OCI-LY7 (cell line): Measurements from ENCODE around the gene REC8. TPM values are rescaled to one million over a fixed set of nuclear protein-coding genes. Genes with fewer than 3 reads are reported as not detected.

Experiments
- BruUV-seq: library from RNA; stranded (reverse); fragments of 400-500 nt; replicated peaks from 2 replicates; lab custom pipeline; 2021; lab: Mats Ljungman, UMichigan
- CTCF ChIA-PET: fragments of 300-600 bp; sonication (Branson Sonifier 250); formaldehyde crosslinking; loops from one replicate; lab custom pipeline; 2022; ENCODE audit warnings: antibody characterized with exemption; ENCODE audit not compliant: unreplicated experiment; lab: Charles Lee
- POLR2A ChIA-PET: fragments of 300-600 bp; sonication (Branson Sonifier 250); formaldehyde crosslinking; loops from one replicate; lab custom pipeline; 2022; ENCODE audit warnings: antibody characterized with exemption; lab: Charles Lee
- DNase-seq: peaks from one replicate; pipeline ENCODE4 v3.0.0-alpha.2; 2015; ENCODE audit warnings: low spot score
- H2AFZ ChIP-seq: fragments of 200-600 bp; sonication (generic), shearing (Covaris generic); 2 replicates; pipeline ENCODE4 v1.6.1; 2014; ENCODE audit warnings: mild to moderate bottlenecking, antibody characterized with exemption, low read length, moderate library complexity
- H3K27ac ChIP-seq: fragments of 200-600 bp; sonication (generic); 2 replicates; pipeline ENCODE4 v1.5.1; 2014; ENCODE audit warnings: mixed run types, low read depth, mild to moderate bottlenecking, moderate library complexity, low read length, inconsistent platforms; ENCODE audit not compliant: poor library complexity, severe bottlenecking
- H3K36me3 ChIP-seq: fragments of 200-600 bp; sonication (generic); 2 replicates; pipeline ENCODE4 v1.6.1; 2014; ENCODE audit warnings: mild to moderate bottlenecking, antibody characterized with exemption, low read length, moderate library complexity, mixed read lengths; ENCODE audit not compliant: insufficient read depth
- H3K4me1 ChIP-seq: fragments of 200-600 bp; sonication (generic); 2 replicates; pipeline ENCODE4 v1.5.1; 2014; ENCODE audit warnings: mild to moderate bottlenecking, low read length; ENCODE audit not compliant: insufficient read depth, poor library complexity, severe bottlenecking
- H3K4me2 ChIP-seq: fragments of 200-600 bp; sonication (generic); 2 replicates; pipeline ENCODE4 v1.6.1; 2014; ENCODE audit warnings: mild to moderate bottlenecking, low read length
- H3K4me3 ChIP-seq: fragments of 200-600 bp; sonication (generic); 2 replicates; pipeline ENCODE4 v1.5.1; 2014; ENCODE audit warnings: mild to moderate bottlenecking, low read depth, low read length; ENCODE audit not compliant: poor library complexity, severe bottlenecking
- H3K79me2 ChIP-seq: fragments of 200-600 bp; sonication (generic); 2 replicates; pipeline ENCODE4 v1.6.1; 2016; ENCODE audit warnings: low read depth, mild to moderate bottlenecking, low read length, moderate library complexity, mixed read lengths; ENCODE audit not compliant: insufficient read depth
- H3K9me2 ChIP-seq: fragments of 200-600 bp; sonication (generic); 2 replicates; pipeline ENCODE4 v1.6.1; 2016; ENCODE audit warnings: mild to moderate bottlenecking, low read length, mixed read lengths; ENCODE audit not compliant: insufficient read depth
- H3K9me3 ChIP-seq: fragments of 200-600 bp; sonication (generic); 2 replicates; pipeline ENCODE4 v1.6.1; 2014; ENCODE audit warnings: mild to moderate bottlenecking, mixed run types, low read length, mixed read lengths
- H4K20me1 ChIP-seq: fragments of 200-600 bp; sonication (generic); 2 replicates; pipeline ENCODE4 v1.6.1; 2014; ENCODE audit warnings: mild to moderate bottlenecking, antibody characterized with exemption, low read length, moderate library complexity, mixed read lengths; ENCODE audit not compliant: insufficient read depth
- CTCF ChIP-seq: fragments of 200-600 bp; sonication (generic); conservative IDR thresholded peaks from 2 replicates; pipeline ENCODE4 v1.5.1; 2014; ENCODE audit warnings: mild to moderate bottlenecking, antibody characterized with exemption, low read length, moderate library complexity, mixed read lengths
- EZH2phosphoT487 ChIP-seq: fragments of 200-600 bp; sonication (generic); IDR thresholded peaks from 2 replicates; pipeline ENCODE4 v1.6.1; 2018; ENCODE audit warnings: low read depth, borderline replicate concordance, mild to moderate bottlenecking, mixed run types, antibody characterized with exemption, low read length, moderate library complexity, mixed read lengths
- intact Hi-C: fragments of 100-400 bp; cut with micrococcal nuclease; formaldehyde crosslinking; loops from one replicate; pipeline ENCODE4 v1.10.0; 2022; ENCODE audit not compliant: unreplicated experiment
- total RNA-seq, 2 experiments: library from RNA; depleted of rRNA in 1 of 2; stranded (reverse); fragments of >200 nt in 1 of 2; shearing (Covaris generic) in 1 of 2; gene quantifications; 2 replicates each; pipeline ENCODE4 v1.2.3, GENCODE V29; 2014 to 2022

REC8 gene
- total RNA-seq, 2 experiments from 2014 or later: 9.8 to 14.2 TPM

DNA sequence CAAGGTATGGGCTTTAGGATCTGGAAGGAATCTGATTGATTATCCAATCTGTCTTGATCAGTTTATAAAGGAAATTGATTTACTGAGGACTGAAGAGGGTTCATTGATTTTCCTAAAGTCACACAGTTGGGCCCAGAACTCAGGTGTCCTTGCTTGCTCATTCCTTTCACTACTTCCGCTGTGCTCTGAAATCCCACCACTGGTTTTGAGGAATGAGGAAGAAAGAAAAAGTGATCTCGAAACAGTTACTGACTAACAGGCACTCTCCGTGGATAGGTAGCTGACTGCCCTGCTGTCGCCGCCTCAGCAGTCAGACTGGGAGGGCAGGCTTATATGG is 41.5 kb upstream of the REC8 start, which contains the start of gene FITM1:
FITM1 (plus strand) TSS at position 280 of the 337 bp plus-strand sequence. CDS start 905 bp downstream, outside the sequence.
- H3K9me3 ChIP-seq: no peaks in the 10 kb centered on the region
- H3K4me2 ChIP-seq: no peak within 1 kb of the TSS
- H3K4me1 ChIP-seq: peaks cover 24% of the 10 kb centered on the region
- no TSS peak for BruUV-seq
- H3K27ac ChIP-seq: no peak within 1 kb of the TSS
- no peaks in the 10 kb centered on the region for H3K79me2 ChIP-seq
- H2AFZ ChIP-seq: no peak within 1 kb of the TSS
- no peak for TF ChIP-seq EZH2phosphoT487
- TF ChIP-seq CTCF: no peak
- ChIA-PET CTCF (no interaction called here), POLR2A (interaction anchor here (1.3 kb wide), 1 partner anchor 35 kb away, joined by 3 read pairs; no protein-coding TSS in a partner anchor)
- H3K36me3 ChIP-seq: no peaks in the 10 kb centered on the region
- no peak for DNase-seq
- intact Hi-C loops: no loop called here
- no peaks in the 10 kb centered on the region for H3K9me2 ChIP-seq
- no peak within 1 kb of the TSS for H3K4me3 ChIP-seq
- H4K20me1 ChIP-seq: no peaks in the 10 kb centered on the region

DNA sequence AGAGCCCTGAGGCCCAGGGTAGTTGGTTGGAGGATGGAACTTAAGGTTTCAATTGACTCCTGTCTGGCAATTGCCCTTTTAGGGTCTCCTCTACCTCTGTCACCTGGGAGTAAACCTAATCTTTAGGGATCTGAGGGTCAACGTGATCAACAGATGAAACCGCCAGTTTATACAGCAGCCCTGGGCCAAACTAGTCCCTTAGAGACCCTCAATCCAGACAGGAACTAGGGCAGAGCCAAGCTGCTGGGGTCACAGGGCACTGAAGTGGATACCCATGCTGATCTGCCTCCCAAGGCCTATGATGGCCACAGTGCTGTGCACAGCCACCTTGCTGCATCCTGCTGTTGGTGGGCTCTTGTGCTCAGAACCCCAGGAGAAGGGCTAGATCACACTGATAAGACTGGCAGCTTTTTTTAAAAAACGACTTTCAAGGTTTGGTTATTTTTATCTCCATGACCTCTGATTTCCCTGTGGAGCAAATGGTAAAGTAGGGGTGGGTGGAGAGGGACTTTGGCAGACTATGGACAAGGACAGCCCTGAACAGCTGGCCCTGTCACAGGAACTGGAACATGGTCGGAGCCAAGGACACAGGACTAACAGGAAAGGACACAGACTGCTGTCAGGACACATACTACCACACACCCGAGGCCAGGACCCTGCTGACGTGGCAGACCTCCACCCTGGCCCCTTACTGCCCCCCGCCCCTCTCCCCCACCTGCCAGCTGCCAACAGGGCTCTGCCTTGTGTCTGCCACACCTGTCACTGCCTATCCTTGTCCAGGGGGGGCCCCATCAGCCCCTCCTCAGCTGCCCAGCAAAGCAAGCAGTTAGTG is 40.9 kb upstream of the REC8 start:
- TF ChIP-seq EZH2phosphoT487 (no peak), CTCF (no peak)
- ChIA-PET POLR2A (interaction anchor here (0.7 kb wide), 1 partner anchor 164 kb away, joined by 3 read pairs; no protein-coding TSS in a partner anchor), CTCF (no interaction called here)
- Histone ChIP-seq H3K4me3 (no peak overlapping the region), H3K36me3 (no peaks in the 10 kb centered on the region), H4K20me1 (no peaks in the 10 kb centered on the region), H3K27ac (no peak overlapping the region), H3K4me1 (peaks cover 27% of the 10 kb centered on the region), H2AFZ (no peak overlapping the region), H3K9me2 (no peaks in the 10 kb centered on the region), H3K9me3 (no peaks in the 10 kb centered on the region), H3K79me2 (no peaks in the 10 kb centered on the region), H3K4me2 (no peak overlapping the region)
- DNase-seq: no peak
- intact Hi-C loops: no loop called here
- no TSS peak for BruUV-seq

DNA sequence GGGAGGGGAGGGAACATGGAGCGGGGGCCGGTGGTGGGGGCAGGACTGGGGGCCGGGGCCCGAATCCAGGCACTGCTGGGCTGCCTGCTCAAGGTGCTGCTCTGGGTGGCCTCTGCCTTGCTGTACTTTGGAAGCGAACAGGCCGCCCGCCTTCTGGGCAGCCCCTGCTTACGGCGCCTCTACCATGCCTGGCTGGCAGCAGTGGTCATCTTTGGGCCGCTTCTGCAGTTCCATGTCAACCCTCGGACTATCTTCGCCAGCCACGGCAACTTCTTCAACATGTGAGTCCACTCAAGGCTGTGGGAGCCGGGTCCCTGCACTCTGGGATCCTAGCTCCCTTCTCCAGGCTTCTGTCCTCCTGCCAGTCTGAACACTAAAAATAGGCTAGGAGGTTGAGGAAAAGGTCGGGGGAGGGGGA is 40.3 kb upstream of the REC8 start:
- H3K4me1 ChIP-seq: peaks cover 27% of the 10 kb centered on the region
- no peak overlapping the region for H3K4me2 ChIP-seq
- no peaks in the 10 kb centered on the region for H3K36me3 ChIP-seq
- H3K4me3 ChIP-seq: no peak overlapping the region
- BruUV-seq: no TSS peak
- ChIA-PET CTCF (no interaction called here), POLR2A (interaction anchor here (2.8 kb wide), 1 partner anchor 16 kb away, joined by 11 read pairs; no protein-coding TSS in a partner anchor)
- no peak for TF ChIP-seq CTCF
- no peak for TF ChIP-seq EZH2phosphoT487
- H3K79me2 ChIP-seq: no peaks in the 10 kb centered on the region
- no peak for DNase-seq
- H4K20me1 ChIP-seq: no peaks in the 10 kb centered on the region
- no peaks in the 10 kb centered on the region for H3K9me2 ChIP-seq
- no peaks in the 10 kb centered on the region for H3K9me3 ChIP-seq
- intact Hi-C loops: no loop called here
- H3K27ac ChIP-seq: no peak overlapping the region
- no peak overlapping the region for H2AFZ ChIP-seq
